Activated CD8-positive, alpha-beta memory T cell treated with anti-CD3 and anti-CD28 coated beads for 48 hours (primary cell): ENCODE results near the gene CARS2.
"Not testable (repeated sequence)": the region's sequence is repeated elsewhere in the genome, so short reads cannot be mapped to it uniquely, and the experiment has no call there.

Experiments
- DNase-seq, 3 experiments: peaks; one replicate each; pipeline ENCODE4 v3.0.0-alpha.2; 2020; ENCODE audit warnings: low read depth in 2 of 3, low spot score in 2 of 3

Gene CARS2

GRCh38 chr13:110705826-110706569 lies at the start of gene CARS2:
TSS of gene CARS2 (minus strand) at chr13:110706116. CDS start at chr13:110706093, 23 bp downstream.
- DNase-seq = peak; percentile 79 to 90 (median 89)

GRCh38 chr13:110748271-110748670 lies 42.4 kb upstream of the CARS2 start:
- DNase-seq = no peak

- no peak for DNase-seq
Observed at GRCh38 chr13:110746438-110746837, 40.5 kb upstream of the CARS2 start.

GRCh38 chr13:110743687-110744086 lies 37.8 kb upstream of the CARS2 start:
- DNase-seq = no peak

GRCh38 chr13:110737555-110737954 lies 31.6 kb upstream of the CARS2 start:
- no peak for DNase-seq

GRCh38 chr13:110734561-110734960 lies 28.6 kb upstream of the CARS2 start:
- DNase-seq = no peak

- DNase-seq = no peak
Observed at GRCh38 chr13:110731072-110731471, 25.2 kb upstream of the CARS2 start.

- peak in 1 of 3 experiments; percentile 37 for DNase-seq
Observed at GRCh38 chr13:110726726-110727125, 20.8 kb upstream of the CARS2 start.

- DNase-seq = not testable (repeated sequence)
Observed at GRCh38 chr13:110726153-110726552, 20.2 kb upstream of the CARS2 start.

GRCh38 chr13:110723598-110723997 lies 17.7 kb upstream of the CARS2 start:
- no peak for DNase-seq

GRCh38 chr13:110722971-110723370 lies 17.1 kb upstream of the CARS2 start:
- DNase-seq = no peak

GRCh38 chr13:110719036-110719710 lies 13.3 kb upstream of the CARS2 start:
- DNase-seq = no peak

- DNase-seq = no peak
Observed at GRCh38 chr13:110716247-110716515, 10.3 kb upstream of the CARS2 start.

- DNase-seq = peak; percentile 68 to 90 (median 86)
Observed at GRCh38 chr13:110715395-110716246, 9.7 kb upstream of the CARS2 start.

GRCh38 chr13:110714797-110715394 lies 9.0 kb upstream of the CARS2 start:
- peak in 1 of 3 experiments; percentile 58 for DNase-seq

GRCh38 chr13:110713981-110714796 lies 8.3 kb upstream of the CARS2 start:
- DNase-seq = peak in 2 of 3 experiments; percentile 38 to 40

GRCh38 chr13:110713642-110713952 lies 7.7 kb upstream of the CARS2 start, which contains the start of gene ING1:
TSS of gene ING1 (plus strand) at chr13:110713700. CDS start at chr13:110714150, 450 bp downstream.
- DNase-seq = no peak

GRCh38 chr13:110712849-110713641 lies 7.1 kb upstream of the CARS2 start:
- peak; percentile 90 to 99 (median 99) for DNase-seq

- DNase-seq = peak; percentile 58 to 82 (median 77)
Observed at GRCh38 chr13:110712081-110712848, 6.3 kb upstream of the CARS2 start.
